Effector memory CD4-positive, alpha-beta T cell (primary cell): Measurements from ENCODE around the gene DNAJC4.

Experiments
- DNase-seq, 3 donors: peaks; one replicate each; pipeline ENCODE4 v3.0.0-alpha.2; 2020
- H3K27ac ChIP-seq: 2 replicates; pipeline ENCODE4 v1.7.0; 2013; ENCODE audit warnings: mild to moderate bottlenecking, low read length, moderate library complexity; ENCODE audit not compliant: insufficient read depth, poor library complexity, severe bottlenecking
- H3K27me3 ChIP-seq: replicated peaks from 2 replicates; pipeline ENCODE4 v1.7.0; 2013; ENCODE audit warnings: mild to moderate bottlenecking, low read length; ENCODE audit not compliant: insufficient read depth, control insufficient read depth, poor library complexity, severe bottlenecking
- H3K36me3 ChIP-seq: 2 replicates; pipeline ENCODE4 v1.7.0; 2013; ENCODE audit warnings: mild to moderate bottlenecking, low read length, moderate library complexity; ENCODE audit not compliant: control insufficient read depth, insufficient read depth
- H3K4me1 ChIP-seq: 2 replicates; pipeline ENCODE4 v1.7.0; 2013; ENCODE audit warnings: low read length, mild to moderate bottlenecking; ENCODE audit not compliant: control insufficient read depth, insufficient read depth, poor library complexity, severe bottlenecking
- H3K4me3 ChIP-seq: 2 replicates; pipeline ENCODE4 v1.7.0; 2013; ENCODE audit warnings: low read length, low read depth, mild to moderate bottlenecking; ENCODE audit not compliant: insufficient read depth, poor library complexity, severe bottlenecking
- H3K9me3 ChIP-seq: 2 replicates; pipeline ENCODE4 v1.7.0; 2013; ENCODE audit warnings: mild to moderate bottlenecking, low read length, moderate library complexity; ENCODE audit not compliant: control insufficient read depth

DNAJC4 gene

GRCh38 chr11:64220271-64220670 is 10.1 kb upstream of the DNAJC4 start:
- no peak for DNase-seq
- no peak overlapping the region for H3K4me3 ChIP-seq
- H3K4me1 ChIP-seq = peaks cover 4% of the 10 kb centered on the region
- peaks cover 50% of the 10 kb centered on the region for H3K36me3 ChIP-seq
- H3K27ac ChIP-seq = no peak overlapping the region
- H3K27me3 ChIP-seq = no peaks in the 10 kb centered on the region
- no peaks in the 10 kb centered on the region for H3K9me3 ChIP-seq

- Histone ChIP-seq H3K4me3 (no peak overlapping the region), H3K4me1 (peaks cover 9% of the 10 kb centered on the region), H3K27ac (no peak overlapping the region), H3K9me3 (no peaks in the 10 kb centered on the region), H3K36me3 (peaks cover 47% of the 10 kb centered on the region), H3K27me3 (no peaks in the 10 kb centered on the region)
- DNase-seq = no peak
Measured at GRCh38 chr11:64220798-64221197, 9.6 kb upstream of the DNAJC4 start.

- Histone ChIP-seq H3K27me3 (no peaks in the 10 kb centered on the region), H3K9me3 (no peaks in the 10 kb centered on the region), H3K36me3 (peaks cover 45% of the 10 kb centered on the region), H3K27ac (no peak overlapping the region), H3K4me1 (peaks cover 26% of the 10 kb centered on the region), H3K4me3 (no peak overlapping the region)
- DNase-seq = no peak
Measured at GRCh38 chr11:64222651-64223000, 7.7 kb upstream of the DNAJC4 start.

GRCh38 chr11:64223001-64223651 is 7.2 kb upstream of the DNAJC4 start:
- H3K4me1 ChIP-seq = peaks cover 26% of the 10 kb centered on the region
- no peaks in the 10 kb centered on the region for H3K27me3 ChIP-seq
- H3K27ac ChIP-seq = no peak overlapping the region
- H3K36me3 ChIP-seq = peaks cover 44% of the 10 kb centered on the region
- no peak overlapping the region for H3K4me3 ChIP-seq
- H3K9me3 ChIP-seq = no peaks in the 10 kb centered on the region
- DNase-seq = no peak

- H3K27ac ChIP-seq = no peak overlapping the region
- peaks cover 30% of the 10 kb centered on the region for H3K4me1 ChIP-seq
- H3K9me3 ChIP-seq = no peaks in the 10 kb centered on the region
- DNase-seq = no peak
- H3K4me3 ChIP-seq = no peak overlapping the region
- peaks cover 32% of the 10 kb centered on the region for H3K36me3 ChIP-seq
- no peaks in the 10 kb centered on the region for H3K27me3 ChIP-seq
Measured at GRCh38 chr11:64224151-64224890, 6.0 kb upstream of the DNAJC4 start.

GRCh38 chr11:64224891-64225607 is 5.3 kb upstream of the DNAJC4 start:
- DNase-seq = no peak
- Histone ChIP-seq H3K9me3 (no peaks in the 10 kb centered on the region), H3K27me3 (no peaks in the 10 kb centered on the region), H3K4me1 (peaks cover 37% of the 10 kb centered on the region), H3K36me3 (peaks cover 25% of the 10 kb centered on the region), H3K27ac (peak overlapping the region; percentile 82), H3K4me3 (peak overlapping the region; percentile 80)

- DNase-seq = peak; percentile 78 to 84 (median 84)
Measured at GRCh38 chr11:64225608-64226506, 4.5 kb upstream of the DNAJC4 start, which contains the start of the genes NUDT22 and TRPT1. TSS of gene NUDT22 (plus strand) at chr11:64226274. CDS start at chr11:64226653, 379 bp downstream. TSS of gene TRPT1 (minus strand) at chr11:64226186. CDS start at chr11:64225860, 326 bp downstream.

GRCh38 chr11:64226507-64227051 is 3.8 kb upstream of the DNAJC4 start:
- H3K27ac ChIP-seq = peak overlapping the region; percentile 82
- DNase-seq = peak; percentile 43 to 52 (median 52)
- H3K4me3 ChIP-seq = peak overlapping the region; percentile 80
- H3K27me3 ChIP-seq = no peaks in the 10 kb centered on the region
- H3K9me3 ChIP-seq = no peaks in the 10 kb centered on the region
- H3K36me3 ChIP-seq = peaks cover 11% of the 10 kb centered on the region
- peaks cover 43% of the 10 kb centered on the region for H3K4me1 ChIP-seq

More at GRCh38 chr11:64225608-64226506, 4.5 kb upstream of the DNAJC4 start, which contains the start of the genes NUDT22 and TRPT1:
- H3K9me3 ChIP-seq = no peaks in the 10 kb centered on the region
- peak within 1 kb of the TSS; percentile 80 for H3K4me3 ChIP-seq
- peaks cover 17% of the 10 kb centered on the region for H3K36me3 ChIP-seq
- no peaks in the 10 kb centered on the region for H3K27me3 ChIP-seq
- H3K4me1 ChIP-seq = peaks cover 40% of the 10 kb centered on the region
- peak within 1 kb of the TSS; percentile 82 for H3K27ac ChIP-seq

- peak overlapping the region; percentile 80 for H3K4me3 ChIP-seq
- DNase-seq = no peak
- H3K27ac ChIP-seq = peak overlapping the region; percentile 82
- H3K4me1 ChIP-seq = peaks cover 43% of the 10 kb centered on the region
- peaks cover 11% of the 10 kb centered on the region for H3K36me3 ChIP-seq
- H3K27me3 ChIP-seq = no peaks in the 10 kb centered on the region
- H3K9me3 ChIP-seq = no peaks in the 10 kb centered on the region
Measured at GRCh38 chr11:64227405-64227956, 2.9 kb upstream of the DNAJC4 start.
